Endothelial cell (in vitro differentiated cells): ENCODE data around the gene NFATC3. TPM values are rescaled to one million over a fixed set of nuclear protein-coding genes. Genes with fewer than 3 reads are reported as not detected.
A peak's percentile ranks its signal among the peaks of the same experiment; 100 is the strongest.

Experiments
- DNase-seq: peaks from one replicate; pipeline ENCODE4 v3.0.0; 2021; ENCODE audit warnings: low spot score
- H3K27ac Mint-ChIP-seq: one replicate; pipeline ENCODE4 v1.8.0; 2021; ENCODE audit warnings: mixed read lengths, inconsistent platforms; ENCODE audit not compliant: unreplicated experiment
- H3K27me3 Mint-ChIP-seq: one replicate; pipeline ENCODE4 v1.8.0; 2021; ENCODE audit warnings: mild to moderate bottlenecking, moderate library complexity, mixed read lengths, inconsistent platforms; ENCODE audit not compliant: unreplicated experiment
- H3K36me3 Mint-ChIP-seq: one replicate; pipeline ENCODE4 v1.8.0; 2021; ENCODE audit warnings: mild to moderate bottlenecking, low read depth, mixed read lengths, inconsistent platforms; ENCODE audit not compliant: unreplicated experiment
- H3K4me1 Mint-ChIP-seq: one replicate; pipeline ENCODE4 v1.8.0; 2021; ENCODE audit warnings: mild to moderate bottlenecking, mixed read lengths, inconsistent platforms; ENCODE audit not compliant: unreplicated experiment
- H3K4me3 Mint-ChIP-seq: one replicate; pipeline ENCODE4 v1.8.0; 2021; ENCODE audit warnings: mild to moderate bottlenecking, mixed read lengths, inconsistent platforms; ENCODE audit not compliant: unreplicated experiment
- H3K9me3 Mint-ChIP-seq: one replicate; pipeline ENCODE4 v1.8.0; 2021; ENCODE audit warnings: mixed read lengths, inconsistent platforms; ENCODE audit not compliant: unreplicated experiment
- CTCF ChIP-seq: fragments of 200-600 bp; sonication (generic); IDR thresholded peaks from one replicate; pipeline ENCODE4 v1.5.0; 2021; ENCODE audit warnings: antibody characterized with exemption; ENCODE audit not compliant: unreplicated experiment
- long read RNA-seq: library from polyadenylated mRNA; unstranded; transcript quantifications from one replicate; pipeline ENCODE4 v2.0.0, GENCODE V29; 2020; ENCODE audit not compliant: unreplicated experiment
- total RNA-seq: library from RNA; stranded (reverse); fragmentation: NEBNext Ultra II Directional; extraction: Animal tissue kit (Norgen Biotek cat#: 25700); gene quantifications from one replicate; pipeline ENCODE4 v1.2.1, GENCODE V29; 2021; ENCODE audit not compliant: unreplicated experiment

The NFATC3 gene
- 38.4 TPM for total RNA-seq
- long read RNA-seq, partial matches to known transcripts = 0 of 1 reads
- long read RNA-seq, other reads (novel, unspliced or antisense) = 1 of 1 reads

- peaks cover 7% of the 10 kb centered on the region for H3K27me3 Mint-ChIP-seq
- TF ChIP-seq CTCF = no peak
- peak; percentile 98 for DNase-seq
- peaks cover 24% of the 10 kb centered on the region for H3K4me1 Mint-ChIP-seq
- H3K27ac Mint-ChIP-seq = peak within 1 kb of the TSS; percentile 90
- H3K4me3 Mint-ChIP-seq = peak within 1 kb of the TSS; percentile 100
- H3K36me3 Mint-ChIP-seq = peaks cover 11% of the 10 kb centered on the region
- H3K9me3 Mint-ChIP-seq = no peaks in the 10 kb centered on the region
These were observed at the start of gene NFATC3 for GRCh38 chr16:68085259-68086071. Gene NFATC3 (plus strand): TSS chr16:68085370. CDS start chr16:68085682, 312 bp downstream.

- Mint-ChIP-seq H3K36me3 (peaks cover 7% of the 10 kb centered on the region), H3K4me1 (peaks cover 17% of the 10 kb centered on the region), H3K27me3 (peaks cover 6% of the 10 kb centered on the region), H3K4me3 (no peak overlapping the region), H3K27ac (peak overlapping the region; percentile 81), H3K9me3 (no peaks in the 10 kb centered on the region)
- TF ChIP-seq CTCF = no peak
- DNase-seq = no peak
These were observed 47.2 kb upstream of the NFATC3 start for GRCh38 chr16:68037841-68038597.

- H3K27ac Mint-ChIP-seq = no peak overlapping the region
- peaks cover 8% of the 10 kb centered on the region for H3K27me3 Mint-ChIP-seq
- H3K4me1 Mint-ChIP-seq = peaks cover 12% of the 10 kb centered on the region
- peaks cover 7% of the 10 kb centered on the region for H3K36me3 Mint-ChIP-seq
- H3K4me3 Mint-ChIP-seq = no peak overlapping the region
- peak; percentile 86 for DNase-seq
- peak; percentile 90 for TF ChIP-seq CTCF
- no peaks in the 10 kb centered on the region for H3K9me3 Mint-ChIP-seq
These were observed 44.5 kb upstream of the NFATC3 start for GRCh38 chr16:68040506-68041288.

GRCh38 chr16:68041783-68042182 is 43.4 kb upstream of the NFATC3 start:
- H3K4me1 Mint-ChIP-seq = peaks cover 14% of the 10 kb centered on the region
- no peak for DNase-seq
- TF ChIP-seq CTCF = no peak
- peaks cover 7% of the 10 kb centered on the region for H3K27me3 Mint-ChIP-seq
- peaks cover 8% of the 10 kb centered on the region for H3K36me3 Mint-ChIP-seq
- H3K27ac Mint-ChIP-seq = no peak overlapping the region
- no peak overlapping the region for H3K4me3 Mint-ChIP-seq
- H3K9me3 Mint-ChIP-seq = no peaks in the 10 kb centered on the region
